Panc1 (cell line): Measurements from ENCODE around the gene TOR1AIP1. TPM values are rescaled to one million over a fixed set of nuclear protein-coding genes. Genes with fewer than 3 reads are reported as not detected.

ENCODE experiments used
- ATAC-seq: fragments of 200-7000 bp; cut with Tn5 transposase; 2 replicates; pipeline ENCODE4 v1.9.1; 2020; ENCODE audit warnings: mild to moderate bottlenecking, moderate library complexity
- BruUV-seq: library from RNA; stranded (reverse); fragments of 400-500 nt; replicated peaks from 2 replicates; lab custom pipeline; 2021; lab: Mats Ljungman, UMichigan
- CTCF ChIA-PET: fragments of 300-600 bp; sonication (Branson Sonifier 250); formaldehyde crosslinking; loops from one replicate; lab custom pipeline; 2022; ENCODE audit warnings: antibody characterized with exemption; lab: Charles Lee
- POLR2A ChIA-PET: fragments of 300-600 bp; sonication (Branson Sonifier 250); formaldehyde crosslinking; loops from one replicate; lab custom pipeline; 2022; ENCODE audit warnings: antibody characterized with exemption; lab: Charles Lee
- DNase-seq: peaks from one replicate; pipeline ENCODE4 v3.0.0-alpha.2; 2010; ENCODE audit warnings: low read depth, low spot score
- H3K27ac ChIP-seq: 2 replicates; pipeline ENCODE4 v1.5.1; 2011; ENCODE audit warnings: mild to moderate bottlenecking, low read length, inconsistent platforms
- H3K27me3 ChIP-seq: fragments of 200-500 bp; sonication (Bioruptor generic); 2 replicates; pipeline ENCODE4 v1.6.0; 2014; ENCODE audit warnings: low read length, inconsistent platforms; ENCODE audit not compliant: control insufficient read depth, insufficient read depth
- H3K36me3 ChIP-seq: fragments of 200-500 bp; sonication (Bioruptor generic); 2 replicates; pipeline ENCODE4 v1.5.1; 2014; ENCODE audit warnings: inconsistent platforms, mild to moderate bottlenecking, low read length, moderate library complexity; ENCODE audit not compliant: control insufficient read depth, insufficient read depth
- H3K4me1 ChIP-seq: 2 replicates; pipeline ENCODE4 v1.5.1; 2011; ENCODE audit warnings: inconsistent platforms, mild to moderate bottlenecking, low read length, moderate library complexity; ENCODE audit not compliant: control insufficient read depth, insufficient read depth
- H3K4me3 ChIP-seq, 2 experiments: 2 replicates each; pipeline ENCODE4 v1.5.1; 2011 to 2012; ENCODE audit warnings: low read depth in 2 of 2, low read length in 2 of 2, mild to moderate bottlenecking in 2 of 2, inconsistent platforms in 1 of 2, moderate library complexity in 1 of 2
- H3K9me3 ChIP-seq: fragments of 200-500 bp; sonication (Bioruptor generic); 2 replicates; pipeline ENCODE4 v1.5.1; 2014; ENCODE audit warnings: low read depth, mild to moderate bottlenecking, inconsistent platforms, low read length, moderate library complexity; ENCODE audit not compliant: control insufficient read depth, insufficient read depth
- POLR2AphosphoS5 ChIP-seq: IDR thresholded peaks from 2 replicates; pipeline ENCODE4 v1.6.1; 2012; ENCODE audit warnings: mild to moderate bottlenecking, low read depth, low read length, moderate library complexity
- SIN3A ChIP-seq: IDR thresholded peaks from 2 replicates; pipeline ENCODE4 v1.6.1; 2012; ENCODE audit warnings: low read depth, mild to moderate bottlenecking, low read length, moderate library complexity, borderline replicate concordance; ENCODE audit not compliant: insufficient read depth
- TCF7L2 ChIP-seq: IDR thresholded peaks from 2 replicates; pipeline ENCODE4 v1.6.1; 2011; ENCODE audit warnings: mild to moderate bottlenecking, low read depth, low read length, inconsistent platforms
- in situ Hi-C: cut with HindIII; loops from 2 replicates; pipeline ENCODE4 v1.10.0; 2016; ENCODE audit warnings: low sequenced_read_pairs, low pct_unique_long_range_greater_than_20kb
- intact Hi-C: fragments of 100-400 bp; cut with micrococcal nuclease; formaldehyde crosslinking; loops from one replicate; pipeline ENCODE4 v1.10.0; 2022; ENCODE audit not compliant: unreplicated experiment
- total RNA-seq: library from RNA; stranded (reverse); gene quantifications from one replicate; pipeline ENCODE4 v1.2.1, GENCODE V29; 2021; ENCODE audit not compliant: unreplicated experiment
- TF ChIP-seq, protein P1 (sequence below), 2 experiments: IDR thresholded peaks; 2 replicates each; pipeline ENCODE4 v1.6.1; 2011 to 2012; ENCODE audit warnings: low read depth in 2 of 2, control low read depth in 1 of 2, low read length in 1 of 2, mild to moderate bottlenecking in 1 of 2, moderate library complexity in 1 of 2; ENCODE audit not compliant: insufficient read depth in 1 of 2
- TF ChIP-seq, protein P2 (sequence below): fragments of 450-650 bp; IDR thresholded peaks from 2 replicates; pipeline ENCODE4 v1.5.1; 2017; ENCODE audit warnings: mild to moderate bottlenecking

TOR1AIP1 gene
- total RNA-seq, 1 experiment from 2014 or later = 62.0 TPM

DNA sequence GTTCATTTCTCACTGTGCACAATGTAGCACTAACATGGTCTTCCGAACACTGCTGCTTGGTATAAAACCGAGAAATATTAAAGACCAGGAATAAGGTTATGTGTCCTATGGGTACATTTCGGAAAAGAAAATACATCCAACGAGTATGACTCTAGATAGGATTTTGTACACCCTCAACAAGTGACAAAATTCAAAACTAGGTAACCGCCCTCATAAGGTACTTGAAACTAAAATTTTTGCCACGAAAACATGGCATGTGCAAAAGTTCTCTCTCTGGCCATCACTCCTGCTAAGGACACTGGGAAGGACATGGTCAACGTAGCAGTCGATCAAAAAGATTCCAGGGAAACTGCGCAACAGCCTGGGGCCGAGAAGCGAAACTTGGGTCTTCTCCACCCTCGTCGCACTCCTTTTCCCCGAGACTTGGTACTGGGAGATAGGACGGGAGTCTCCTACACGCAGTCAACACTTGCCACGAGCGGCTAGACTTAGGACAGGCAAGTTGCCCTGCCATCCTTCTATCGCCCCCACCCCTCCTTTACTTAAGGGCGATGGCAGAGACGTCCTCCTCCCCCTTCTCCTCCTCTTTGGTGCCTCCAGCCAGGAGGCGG lies 338 bp upstream of the TOR1AIP1 start:
- ChIA-PET POLR2A (interaction anchor here (0.5 to 1.2 kb wide), 2 partner anchors 9 to 109 kb away, joined by 3 to 6 read pairs; no protein-coding TSS in a partner anchor), CTCF (no interaction called here)
- Histone ChIP-seq H3K27ac (peak overlapping the region; percentile 100), H3K4me1 (peaks cover 7% of the 10 kb centered on the region; the same call in 1 of the 2 replicates), H3K9me3 (no peaks in the 10 kb centered on the region), H3K36me3 (peaks cover 29% of the 10 kb centered on the region), H3K4me3 (peak overlapping the region; percentile 97), H3K27me3 (no peaks in the 10 kb centered on the region)
- intact Hi-C loops (no loop called here), in situ Hi-C loops (no loop called here)
- TF ChIP-seq POLR2AphosphoS5 (no peak; the same call in 1 of the 2 replicates), TCF7L2 (no peak), SIN3A (0 out of 2 replicates have a peak, but pooled peaks have one; percentile 61)
- TF ChIP-seq, protein P1, sequence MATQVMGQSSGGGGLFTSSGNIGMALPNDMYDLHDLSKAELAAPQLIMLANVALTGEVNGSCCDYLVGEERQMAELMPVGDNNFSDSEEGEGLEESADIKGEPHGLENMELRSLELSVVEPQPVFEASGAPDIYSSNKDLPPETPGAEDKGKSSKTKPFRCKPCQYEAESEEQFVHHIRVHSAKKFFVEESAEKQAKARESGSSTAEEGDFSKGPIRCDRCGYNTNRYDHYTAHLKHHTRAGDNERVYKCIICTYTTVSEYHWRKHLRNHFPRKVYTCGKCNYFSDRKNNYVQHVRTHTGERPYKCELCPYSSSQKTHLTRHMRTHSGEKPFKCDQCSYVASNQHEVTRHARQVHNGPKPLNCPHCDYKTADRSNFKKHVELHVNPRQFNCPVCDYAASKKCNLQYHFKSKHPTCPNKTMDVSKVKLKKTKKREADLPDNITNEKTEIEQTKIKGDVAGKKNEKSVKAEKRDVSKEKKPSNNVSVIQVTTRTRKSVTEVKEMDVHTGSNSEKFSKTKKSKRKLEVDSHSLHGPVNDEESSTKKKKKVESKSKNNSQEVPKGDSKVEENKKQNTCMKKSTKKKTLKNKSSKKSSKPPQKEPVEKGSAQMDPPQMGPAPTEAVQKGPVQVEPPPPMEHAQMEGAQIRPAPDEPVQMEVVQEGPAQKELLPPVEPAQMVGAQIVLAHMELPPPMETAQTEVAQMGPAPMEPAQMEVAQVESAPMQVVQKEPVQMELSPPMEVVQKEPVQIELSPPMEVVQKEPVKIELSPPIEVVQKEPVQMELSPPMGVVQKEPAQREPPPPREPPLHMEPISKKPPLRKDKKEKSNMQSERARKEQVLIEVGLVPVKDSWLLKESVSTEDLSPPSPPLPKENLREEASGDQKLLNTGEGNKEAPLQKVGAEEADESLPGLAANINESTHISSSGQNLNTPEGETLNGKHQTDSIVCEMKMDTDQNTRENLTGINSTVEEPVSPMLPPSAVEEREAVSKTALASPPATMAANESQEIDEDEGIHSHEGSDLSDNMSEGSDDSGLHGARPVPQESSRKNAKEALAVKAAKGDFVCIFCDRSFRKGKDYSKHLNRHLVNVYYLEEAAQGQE (IDR thresholded peaks at IDR 0.05; ENCODE audit: insufficient read depth in 1 of 2, low read depth in 2 of 2, low read length in 1 of 2) = 0 out of 4 replicates have a peak, but pooled peaks of 1 of the 2 experiments have one; percentile 42
- peak; percentile 77 for DNase-seq
- ATAC-seq = no peak
- TSS peak; percentile 58 for BruUV-seq

DNA sequence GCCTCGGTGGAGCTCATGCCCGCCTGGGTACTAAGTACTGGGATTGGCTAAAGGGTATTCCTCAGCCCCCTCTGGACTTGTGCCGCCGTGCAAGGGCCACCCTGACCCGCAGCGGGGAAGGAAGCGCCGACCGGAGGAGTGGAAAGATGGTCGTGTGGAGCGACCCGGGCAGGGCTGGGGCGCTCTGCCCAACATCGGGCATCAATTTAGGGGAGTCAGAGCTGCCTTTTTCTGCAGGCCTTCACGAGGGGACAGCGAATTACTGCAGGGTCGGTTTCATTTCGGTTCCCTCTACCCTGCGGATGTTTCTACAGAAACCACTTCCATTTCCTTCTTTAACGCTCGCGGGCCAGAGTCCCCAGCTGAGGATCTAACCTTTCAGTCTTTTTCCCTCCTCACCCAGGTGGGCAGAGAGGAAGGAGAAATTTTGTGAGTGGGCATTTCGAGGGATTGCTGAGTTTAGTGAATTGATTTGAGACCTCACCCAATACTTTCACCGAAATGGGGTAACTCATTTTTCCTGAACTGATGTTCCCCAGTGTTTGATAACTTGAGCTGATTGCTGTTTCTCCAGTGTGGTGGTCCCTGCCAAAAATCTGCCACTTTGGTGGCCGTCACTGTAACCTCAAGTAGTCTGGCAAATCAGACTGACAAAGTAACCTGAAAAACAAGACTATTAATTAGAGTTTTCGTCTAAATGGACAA lies 1.1 kb downstream of the TOR1AIP1 start:
- BruUV-seq = no TSS peak
- H3K4me1 ChIP-seq = peaks cover 4% of the 10 kb centered on the region; the same call in 1 of the 2 replicates
- H3K9me3 ChIP-seq = no peaks in the 10 kb centered on the region
- ATAC-seq (no peak), DNase-seq (no peak)
- CTCF ChIA-PET = interaction anchor here (0.6 kb wide), 1 partner anchor 177 kb away, joined by 3 read pairs; no protein-coding TSS in a partner anchor
- POLR2A ChIA-PET = interaction anchor here (1.2 kb wide), 1 partner anchor 8 kb away, joined by 3 read pairs; no protein-coding TSS in a partner anchor
- intact Hi-C loops = no loop called here
- H3K27me3 ChIP-seq = no peaks in the 10 kb centered on the region
- TF ChIP-seq SIN3A (peak; percentile 62; the same call in 1 of the 2 replicates), TCF7L2 (peak; percentile 5; the same call in 1 of the 2 replicates)
- TF ChIP-seq, protein P2, sequence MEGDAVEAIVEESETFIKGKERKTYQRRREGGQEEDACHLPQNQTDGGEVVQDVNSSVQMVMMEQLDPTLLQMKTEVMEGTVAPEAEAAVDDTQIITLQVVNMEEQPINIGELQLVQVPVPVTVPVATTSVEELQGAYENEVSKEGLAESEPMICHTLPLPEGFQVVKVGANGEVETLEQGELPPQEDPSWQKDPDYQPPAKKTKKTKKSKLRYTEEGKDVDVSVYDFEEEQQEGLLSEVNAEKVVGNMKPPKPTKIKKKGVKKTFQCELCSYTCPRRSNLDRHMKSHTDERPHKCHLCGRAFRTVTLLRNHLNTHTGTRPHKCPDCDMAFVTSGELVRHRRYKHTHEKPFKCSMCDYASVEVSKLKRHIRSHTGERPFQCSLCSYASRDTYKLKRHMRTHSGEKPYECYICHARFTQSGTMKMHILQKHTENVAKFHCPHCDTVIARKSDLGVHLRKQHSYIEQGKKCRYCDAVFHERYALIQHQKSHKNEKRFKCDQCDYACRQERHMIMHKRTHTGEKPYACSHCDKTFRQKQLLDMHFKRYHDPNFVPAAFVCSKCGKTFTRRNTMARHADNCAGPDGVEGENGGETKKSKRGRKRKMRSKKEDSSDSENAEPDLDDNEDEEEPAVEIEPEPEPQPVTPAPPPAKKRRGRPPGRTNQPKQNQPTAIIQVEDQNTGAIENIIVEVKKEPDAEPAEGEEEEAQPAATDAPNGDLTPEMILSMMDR = no peak
- peak overlapping the region; percentile 100 for H3K27ac ChIP-seq
- in situ Hi-C loops = no loop called here
- peak overlapping the region; percentile 97 for H3K4me3 ChIP-seq
- peaks cover 32% of the 10 kb centered on the region for H3K36me3 ChIP-seq
